HEK293 (cell line): Measurements from ENCODE around the gene PCDHB9.
"Not testable (repeated sequence)": the region's sequence is repeated elsewhere in the genome, so short reads cannot be mapped to it uniquely, and the experiment has no call there.

Experiments used
- CTCF ChIA-PET: fragments of 350-600 bp; formaldehyde crosslinking; extraction: SDS; loops from one replicate; lab custom pipeline; 2021; ENCODE audit warnings: antibody characterized with exemption; lab: Yijun Ruan, JAX
- POLR2A ChIA-PET: fragments of 300-600 bp; formaldehyde crosslinking; extraction: SDS; loops from one replicate; lab custom pipeline; 2020; ENCODE audit warnings: antibody characterized with exemption, inconsistent platforms; lab: Yijun Ruan, JAX
- H3K27ac ChIP-seq: fragments of 200-500 bp; sonication (Bioruptor generic); 2 replicates; pipeline ENCODE4 v1.5.1; 2014; ENCODE audit warnings: low read depth, low read length, control low read depth, inconsistent platforms; ENCODE audit errors: extremely low read depth
- H3K36me3 ChIP-seq, 2 experiments: fragments of 200-500 bp in 1 of 2; sonication (Bioruptor generic) in 1 of 2; 1 replicate in 1 of 2; 2 replicates in 1 of 2; pipeline ENCODE4 v1.5.1; 2014 to 2017; ENCODE audit warnings: inconsistent platforms in 2 of 2, low read length in 2 of 2; ENCODE audit not compliant: control insufficient read depth in 2 of 2, insufficient read depth in 1 of 2
- H3K4me1 ChIP-seq: fragments of 200-500 bp; sonication (Bioruptor generic); 2 replicates; pipeline ENCODE4 v1.5.1; 2014; ENCODE audit warnings: mild to moderate bottlenecking, low read length, inconsistent platforms; ENCODE audit not compliant: control insufficient read depth, insufficient read depth
- H3K4me3 ChIP-seq: 2 replicates; pipeline ENCODE4 v1.5.1; 2011; ENCODE audit warnings: low read depth, mild to moderate bottlenecking, control low read depth, low read length, moderate library complexity
- H3K9me3 ChIP-seq: fragments of 200-500 bp; sonication (Bioruptor generic); 2 replicates; pipeline ENCODE4 v1.5.1; 2014; ENCODE audit warnings: low read depth, low read length, inconsistent platforms; ENCODE audit not compliant: control insufficient read depth, insufficient read depth
- RBAK ChIP-seq: fragments of 450-650 bp; formaldehyde crosslinking; IDR thresholded peaks from 2 replicates; pipeline ENCODE4 v1.5.1; 2016; ENCODE audit warnings: missing biosample characterization, missing genetic modification characterization
- SP2 ChIP-seq: fragments of 450-650 bp; formaldehyde crosslinking; IDR thresholded peaks from 2 replicates; pipeline ENCODE4 v1.5.1; 2016; ENCODE audit warnings: missing biosample characterization, missing genetic modification characterization
- SP3 ChIP-seq: fragments of 450-650 bp; formaldehyde crosslinking; IDR thresholded peaks from 2 replicates; pipeline ENCODE4 v1.5.1; 2016; ENCODE audit warnings: missing biosample characterization, missing genetic modification characterization
- SP7 ChIP-seq: fragments of 450-650 bp; formaldehyde crosslinking; IDR thresholded peaks from 2 replicates; pipeline ENCODE4 v1.5.1; 2016; ENCODE audit warnings: missing biosample characterization, missing genetic modification characterization
- ZBTB8A ChIP-seq: fragments of 450-650 bp; formaldehyde crosslinking; IDR thresholded peaks from 2 replicates; pipeline ENCODE4 v1.5.1; 2016; ENCODE audit warnings: missing biosample characterization, missing genetic modification characterization
- ZIC2 ChIP-seq: fragments of 450-650 bp; formaldehyde crosslinking; IDR thresholded peaks from 2 replicates; pipeline ENCODE4 v1.5.1; 2016; ENCODE audit warnings: missing biosample characterization, missing genetic modification characterization
- ZNF140 ChIP-seq: fragments of 450-650 bp; formaldehyde crosslinking; IDR thresholded peaks from 2 replicates; pipeline ENCODE4 v1.5.1; 2016; ENCODE audit warnings: missing biosample characterization, missing genetic modification characterization
- ZNF211 ChIP-seq: fragments of 450-650 bp; formaldehyde crosslinking; IDR thresholded peaks from 2 replicates; pipeline ENCODE4 v1.5.1; 2016; ENCODE audit warnings: low read depth, missing biosample characterization, missing genetic modification characterization
- ZNF37A ChIP-seq: fragments of 450-650 bp; IDR thresholded peaks from 2 replicates; pipeline ENCODE4 v1.5.1; 2018; ENCODE audit warnings: missing biosample characterization, missing genetic modification characterization
- ZNF394 ChIP-seq: fragments of 450-650 bp; formaldehyde crosslinking; IDR thresholded peaks from 2 replicates; pipeline ENCODE4 v1.5.1; 2016; ENCODE audit warnings: missing biosample characterization, missing genetic modification characterization, mild to moderate bottlenecking, moderate library complexity, borderline replicate concordance
- ZNF416 ChIP-seq: fragments of 450-650 bp; formaldehyde crosslinking; IDR thresholded peaks from 2 replicates; pipeline ENCODE4 v1.5.1; 2016; ENCODE audit warnings: missing biosample characterization, missing genetic modification characterization
- ZNF426 ChIP-seq: fragments of 450-650 bp; formaldehyde crosslinking; IDR thresholded peaks from 2 replicates; pipeline ENCODE4 v1.5.1; 2017; ENCODE audit warnings: missing biosample characterization, missing genetic modification characterization, mild to moderate bottlenecking, inconsistent platforms, moderate library complexity
- ZNF48 ChIP-seq: fragments of 450-650 bp; formaldehyde crosslinking; IDR thresholded peaks from 2 replicates; pipeline ENCODE4 v1.5.1; 2016; ENCODE audit warnings: missing biosample characterization, missing genetic modification characterization
- ZNF548 ChIP-seq: fragments of 450-650 bp; formaldehyde crosslinking; IDR thresholded peaks from 2 replicates; pipeline ENCODE4 v1.5.1; 2016; ENCODE audit warnings: missing biosample characterization, missing genetic modification characterization
- ZNF558 ChIP-seq: fragments of 450-650 bp; formaldehyde crosslinking; IDR thresholded peaks from 2 replicates; pipeline ENCODE4 v1.5.1; 2016; ENCODE audit warnings: missing biosample characterization, missing genetic modification characterization
- ZNF580 ChIP-seq: fragments of 450-650 bp; formaldehyde crosslinking; IDR thresholded peaks from 2 replicates; pipeline ENCODE4 v1.5.1; 2016; ENCODE audit warnings: missing biosample characterization, missing genetic modification characterization
- ZNF654 ChIP-seq: fragments of 450-650 bp; formaldehyde crosslinking; IDR thresholded peaks from 2 replicates; pipeline ENCODE4 v1.5.1; 2016; ENCODE audit warnings: low read depth, missing biosample characterization, missing genetic modification characterization
- ZNF747 ChIP-seq: fragments of 450-650 bp; formaldehyde crosslinking; IDR thresholded peaks from 2 replicates; pipeline ENCODE4 v1.5.1; 2016; ENCODE audit warnings: missing biosample characterization, missing genetic modification characterization
- ZNF768 ChIP-seq: fragments of 450-650 bp; formaldehyde crosslinking; IDR thresholded peaks from 2 replicates; pipeline ENCODE4 v1.5.1; 2018; ENCODE audit warnings: missing biosample characterization, mild to moderate bottlenecking, missing genetic modification characterization
- ZSCAN23 ChIP-seq: fragments of 450-650 bp; formaldehyde crosslinking; IDR thresholded peaks from 2 replicates; pipeline ENCODE4 v1.5.1; 2016; ENCODE audit warnings: missing biosample characterization, missing genetic modification characterization
- TF ChIP-seq, protein P1 (sequence below): fragments of 450-650 bp; formaldehyde crosslinking; IDR thresholded peaks from 2 replicates; pipeline ENCODE4 v1.5.1; 2017; ENCODE audit warnings: missing biosample characterization, missing genetic modification characterization
- TF ChIP-seq, protein P2 (sequence below): fragments of 450-650 bp; formaldehyde crosslinking; IDR thresholded peaks from 2 replicates; pipeline ENCODE4 v1.5.1; 2016; ENCODE audit warnings: missing biosample characterization, missing genetic modification characterization
- TF ChIP-seq, protein P3 (sequence below): fragments of 450-650 bp; formaldehyde crosslinking; IDR thresholded peaks from 2 replicates; pipeline ENCODE4; 2016; ENCODE audit warnings: missing biosample characterization, missing genetic modification characterization
- TF ChIP-seq, protein P4 (sequence below): fragments of 450-650 bp; formaldehyde crosslinking; IDR thresholded peaks from 2 replicates; pipeline ENCODE4 v1.5.1; 2017; ENCODE audit warnings: missing biosample characterization, missing genetic modification characterization

PCDHB9 gene

DNA sequence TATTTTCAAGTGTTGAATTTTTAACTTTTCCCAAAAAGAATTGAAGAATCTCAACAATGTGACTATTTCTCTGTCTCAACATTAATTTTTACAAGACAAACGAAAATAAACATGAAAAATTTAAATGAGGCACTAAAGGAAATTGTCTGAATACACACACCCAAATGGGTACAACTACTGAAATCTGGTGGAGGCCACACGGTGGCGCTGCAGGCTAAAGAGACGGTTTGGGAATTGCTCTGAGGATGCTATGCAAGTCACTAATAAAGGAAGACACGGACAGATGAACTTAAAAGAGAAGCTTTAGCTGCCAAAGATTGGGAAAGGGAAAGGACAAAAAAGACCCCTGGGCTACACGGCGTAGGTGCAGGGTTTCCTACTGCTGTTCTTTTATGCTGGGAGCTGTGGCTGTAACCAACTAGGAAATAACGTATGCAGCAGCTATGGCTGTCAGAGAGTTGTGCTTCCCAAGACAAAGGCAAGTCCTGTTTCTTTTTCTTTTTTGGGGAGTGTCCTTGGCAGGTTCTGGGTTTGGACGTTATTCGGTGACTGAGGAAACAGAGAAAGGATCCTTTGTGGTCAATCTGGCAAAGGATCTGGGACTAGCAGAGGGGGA is 5.3 kb downstream of the PCDHB9 start, which contains the start of gene PCDHB10:
TSS of gene PCDHB10 (plus strand) at position 244 of the 616 bp plus-strand sequence. CDS start at position 444, 200 bp downstream.
- POLR2A ChIA-PET, result no interaction called here

DNA sequence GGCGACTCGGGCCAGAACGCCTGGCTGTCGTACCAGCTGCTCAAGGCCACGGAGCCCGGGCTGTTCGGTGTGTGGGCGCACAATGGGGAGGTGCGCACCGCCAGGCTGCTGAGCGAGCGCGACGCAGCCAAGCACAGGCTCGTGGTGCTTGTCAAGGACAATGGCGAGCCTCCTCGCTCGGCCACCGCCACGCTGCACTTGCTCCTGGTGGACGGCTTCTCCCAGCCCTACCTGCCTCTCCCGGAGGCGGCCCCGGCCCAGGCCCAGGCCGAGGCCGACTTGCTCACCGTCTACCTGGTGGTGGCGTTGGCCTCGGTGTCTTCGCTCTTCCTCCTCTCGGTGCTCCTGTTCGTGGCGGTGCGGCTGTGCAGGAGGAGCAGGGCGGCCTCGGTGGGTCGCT is 7.4 kb downstream of the PCDHB9 start:
- H3K4me1 ChIP-seq, H3K36me3 ChIP-seq, H3K27ac ChIP-seq, H3K9me3 ChIP-seq, POLR2A ChIA-PET, CTCF ChIA-PET, H3K4me3 ChIP-seq: not testable (repeated sequence)

More for the DNA sequence above, 5.3 kb downstream of the PCDHB9 start, which contains the start of gene PCDHB10:
- TF ChIP-seq ZNF654 (tag by site-specific recombination) (peak; percentile 62), SP2 (no peak), SP7 (tag by site-specific recombination) (no peak)
- TF ChIP-seq, protein P1, sequence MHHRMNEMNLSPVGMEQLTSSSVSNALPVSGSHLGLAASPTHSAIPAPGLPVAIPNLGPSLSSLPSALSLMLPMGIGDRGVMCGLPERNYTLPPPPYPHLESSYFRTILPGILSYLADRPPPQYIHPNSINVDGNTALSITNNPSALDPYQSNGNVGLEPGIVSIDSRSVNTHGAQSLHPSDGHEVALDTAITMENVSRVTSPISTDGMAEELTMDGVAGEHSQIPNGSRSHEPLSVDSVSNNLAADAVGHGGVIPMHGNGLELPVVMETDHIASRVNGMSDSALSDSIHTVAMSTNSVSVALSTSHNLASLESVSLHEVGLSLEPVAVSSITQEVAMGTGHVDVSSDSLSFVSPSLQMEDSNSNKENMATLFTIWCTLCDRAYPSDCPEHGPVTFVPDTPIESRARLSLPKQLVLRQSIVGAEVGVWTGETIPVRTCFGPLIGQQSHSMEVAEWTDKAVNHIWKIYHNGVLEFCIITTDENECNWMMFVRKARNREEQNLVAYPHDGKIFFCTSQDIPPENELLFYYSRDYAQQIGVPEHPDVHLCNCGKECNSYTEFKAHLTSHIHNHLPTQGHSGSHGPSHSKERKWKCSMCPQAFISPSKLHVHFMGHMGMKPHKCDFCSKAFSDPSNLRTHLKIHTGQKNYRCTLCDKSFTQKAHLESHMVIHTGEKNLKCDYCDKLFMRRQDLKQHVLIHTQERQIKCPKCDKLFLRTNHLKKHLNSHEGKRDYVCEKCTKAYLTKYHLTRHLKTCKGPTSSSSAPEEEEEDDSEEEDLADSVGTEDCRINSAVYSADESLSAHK (tag by site-specific recombination), result no peak
- no peaks in the 10 kb centered on the region for H3K36me3 ChIP-seq
- H3K9me3 ChIP-seq, result no peaks in the 10 kb centered on the region
- H3K27ac ChIP-seq, result no peak within 1 kb of the TSS
- H3K4me3 ChIP-seq, result no peak within 1 kb of the TSS
- H3K4me1 ChIP-seq, result no peaks in the 10 kb centered on the region
- CTCF ChIA-PET, result interaction anchor here (0.6 to 2.2 kb wide), 18 partner anchors 11 to 1652 kb away, joined by 3 to 12 read pairs (median 3); partner anchors contain the start of genes PCDHB14, PCDHB16, PCDHB2 and PCDHGA2

DNA sequence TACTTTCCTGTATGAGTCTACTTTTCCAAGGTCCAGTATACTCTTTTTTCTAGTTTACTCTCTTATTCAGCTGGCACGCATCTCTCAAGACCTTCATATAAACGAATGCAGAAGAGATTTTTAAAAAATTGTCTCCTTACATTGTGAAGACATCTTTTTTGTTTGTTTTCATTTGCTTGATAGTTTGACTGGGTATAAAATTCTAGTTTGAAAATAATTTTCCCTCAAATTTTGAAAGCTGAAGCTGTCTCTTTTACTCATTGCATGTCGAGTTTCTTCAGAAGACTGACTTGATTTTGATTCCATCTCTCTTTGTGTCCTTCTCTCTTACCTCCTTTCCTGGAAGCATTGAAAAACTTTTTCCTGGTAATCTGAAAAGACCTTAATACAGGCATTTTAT is 9.4 kb downstream of the PCDHB9 start:
- H3K4me1 ChIP-seq, result no peaks in the 10 kb centered on the region
- ChIA-PET POLR2A (no interaction called here), CTCF (interaction anchor here (0.7 to 1.8 kb wide), 5 partner anchors 9 to 367 kb away, joined by 3 to 5 read pairs (median 3); partner anchors contain the start of gene PCDHB9)
- no peaks in the 10 kb centered on the region for H3K36me3 ChIP-seq
- TF ChIP-seq ZNF416 (no peak), SP3 (no peak), ZNF548 (tag by site-specific recombination) (no peak), ZNF48 (tag by site-specific recombination) (no peak), ZNF37A (tag by site-specific recombination) (no peak), ZNF394 (tag by site-specific recombination) (no peak), ZNF426 (tag by site-specific recombination) (no peak), ZNF140 (tag by site-specific recombination) (no peak), ZIC2 (no peak), ZSCAN23 (tag by site-specific recombination) (no peak), ZNF558 (tag by site-specific recombination) (no peak), RBAK (tag by site-specific recombination) (no peak), ZNF747 (tag by site-specific recombination) (no peak), ZNF580 (tag by site-specific recombination) (no peak), ZNF768 (tag by site-specific recombination) (no peak), ZNF211 (tag by site-specific recombination) (no peak), ZBTB8A (no peak)
- TF ChIP-seq, protein P2, sequence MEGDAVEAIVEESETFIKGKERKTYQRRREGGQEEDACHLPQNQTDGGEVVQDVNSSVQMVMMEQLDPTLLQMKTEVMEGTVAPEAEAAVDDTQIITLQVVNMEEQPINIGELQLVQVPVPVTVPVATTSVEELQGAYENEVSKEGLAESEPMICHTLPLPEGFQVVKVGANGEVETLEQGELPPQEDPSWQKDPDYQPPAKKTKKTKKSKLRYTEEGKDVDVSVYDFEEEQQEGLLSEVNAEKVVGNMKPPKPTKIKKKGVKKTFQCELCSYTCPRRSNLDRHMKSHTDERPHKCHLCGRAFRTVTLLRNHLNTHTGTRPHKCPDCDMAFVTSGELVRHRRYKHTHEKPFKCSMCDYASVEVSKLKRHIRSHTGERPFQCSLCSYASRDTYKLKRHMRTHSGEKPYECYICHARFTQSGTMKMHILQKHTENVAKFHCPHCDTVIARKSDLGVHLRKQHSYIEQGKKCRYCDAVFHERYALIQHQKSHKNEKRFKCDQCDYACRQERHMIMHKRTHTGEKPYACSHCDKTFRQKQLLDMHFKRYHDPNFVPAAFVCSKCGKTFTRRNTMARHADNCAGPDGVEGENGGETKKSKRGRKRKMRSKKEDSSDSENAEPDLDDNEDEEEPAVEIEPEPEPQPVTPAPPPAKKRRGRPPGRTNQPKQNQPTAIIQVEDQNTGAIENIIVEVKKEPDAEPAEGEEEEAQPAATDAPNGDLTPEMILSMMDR (tag by site-specific recombination), result no peak
- TF ChIP-seq, protein P3, sequence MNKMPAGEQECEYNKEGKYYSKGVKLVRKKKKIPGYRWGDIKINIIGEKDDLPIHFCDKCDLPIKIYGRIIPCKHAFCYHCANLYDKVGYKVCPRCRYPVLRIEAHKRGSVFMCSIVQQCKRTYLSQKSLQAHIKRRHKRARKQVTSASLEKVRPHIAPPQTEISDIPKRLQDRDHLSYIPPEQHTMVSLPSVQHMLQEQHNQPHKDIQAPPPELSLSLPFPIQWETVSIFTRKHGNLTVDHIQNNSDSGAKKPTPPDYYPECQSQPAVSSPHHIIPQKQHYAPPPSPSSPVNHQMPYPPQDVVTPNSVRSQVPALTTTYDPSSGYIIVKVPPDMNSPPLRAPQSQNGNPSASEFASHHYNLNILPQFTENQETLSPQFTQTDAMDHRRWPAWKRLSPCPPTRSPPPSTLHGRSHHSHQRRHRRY (tag by site-specific recombination), result no peak
- TF ChIP-seq, protein P4, sequence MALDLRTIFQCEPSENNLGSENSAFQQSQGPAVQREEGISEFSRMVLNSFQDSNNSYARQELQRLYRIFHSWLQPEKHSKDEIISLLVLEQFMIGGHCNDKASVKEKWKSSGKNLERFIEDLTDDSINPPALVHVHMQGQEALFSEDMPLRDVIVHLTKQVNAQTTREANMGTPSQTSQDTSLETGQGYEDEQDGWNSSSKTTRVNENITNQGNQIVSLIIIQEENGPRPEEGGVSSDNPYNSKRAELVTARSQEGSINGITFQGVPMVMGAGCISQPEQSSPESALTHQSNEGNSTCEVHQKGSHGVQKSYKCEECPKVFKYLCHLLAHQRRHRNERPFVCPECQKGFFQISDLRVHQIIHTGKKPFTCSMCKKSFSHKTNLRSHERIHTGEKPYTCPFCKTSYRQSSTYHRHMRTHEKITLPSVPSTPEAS (tag by site-specific recombination), result no peak
- H3K27ac ChIP-seq, result no peak overlapping the region
- H3K9me3 ChIP-seq, result no peaks in the 10 kb centered on the region
- H3K4me3 ChIP-seq, result no peak overlapping the region
